ENCODE measurements around the gene KIAA1191. TPM values are rescaled to one million over a fixed set of nuclear protein-coding genes. Genes with fewer than 3 reads are reported as not detected.

Gene KIAA1191
- total and polyA plus RNA-seq, 9 of the 15 experiments (the other 6 are each of a cell fraction or from before 2014, with no cell fraction given): 31.0 to 80.2 (median 45.7) TPM

GRCh38 chr5:176342158-176342483, 19.4 kb downstream of the KIAA1191 start:
- H3K79me2 ChIP-seq (ENCODE audit: control insufficient read depth, insufficient read depth, low read length): no peaks in the 10 kb centered on the region
- in situ Hi-C loops (cut with MboI) (no loop called here), intact Hi-C loops (cut with micrococcal nuclease) (no loop called here)
- peaks cover 65% of the 10 kb centered on the region for H3K36me3 ChIP-seq (ENCODE audit: control insufficient read depth, insufficient read depth, low read length)
- H3K4me1 ChIP-seq (replicated peaks in 1 of 2; ENCODE audit: control insufficient read depth in 2 of 2, insufficient read depth in 2 of 2, low read length in 2 of 2): peaks cover 4 to 9% of the 10 kb centered on the region in 2 experiments; a peak in 4 of 5 replicates
- peaks cover 4% of the 10 kb centered on the region for H3K9me1 ChIP-seq (ENCODE audit: control insufficient read depth, insufficient read depth, low read length)
- ATAC-seq: no peak
- no peak overlapping the region for H3K9ac ChIP-seq (ENCODE audit: insufficient read depth in 1 of 2, low read depth in 2 of 2, low read length in 2 of 2)
- H3K27me3 ChIP-seq (ENCODE audit: control insufficient read depth in 2 of 2, insufficient read depth in 2 of 2, low read length in 2 of 2): no peaks in the 10 kb centered on the region
- H3K4me3 ChIP-seq: no peak overlapping the region
- no peak overlapping the region for H3K4me2 ChIP-seq (ENCODE audit: insufficient read depth, low read length)
- no peaks in the 10 kb centered on the region for H3K9me3 ChIP-seq (replicated peaks; ENCODE audit: control insufficient read depth, insufficient read depth, low read depth, low read length)
- WGBS (ENCODE audit: insufficient coverage, low coverage, missing lambda C conversion rate): 70% methylated on average over 1 of the region's 1 CpG
- no peak for FAIRE-seq
- TF ChIP-seq ZSCAN32 (CRISPR knock-in tag; IDR thresholded peaks at IDR 0.05): no peak
- no peak for TF ChIP-seq SRSF9 (IDR thresholded peaks at IDR 0.05; ENCODE audit: borderline replicate concordance, low read depth, low read length)
- TF ChIP-seq PTTG1 (tag; IDR thresholded peaks at IDR 0.05; ENCODE audit: low read depth): no peak
- TF ChIP-seq SMC3 (conservative IDR thresholded peaks at IDR 0.05; ENCODE audit: insufficient read depth, low read depth, low read length): no peak
- no peak for TF ChIP-seq ZFP1 (CRISPR knock-in tag; IDR thresholded peaks at IDR 0.05)
- no peak overlapping the region for H2AFZ ChIP-seq (ENCODE audit: low read depth, low read length)
- POLR2A ChIA-PET: interaction anchor here (0.9 to 1.9 kb wide), 3 partner anchors 13 to 19 kb away, joined by 3 to 5 read pairs (median 4); partner anchors contain the start of gene KIAA1191
- H4K20me1 ChIP-seq (replicated peaks; ENCODE audit: control insufficient read depth, insufficient read depth, low read length): no peaks in the 10 kb centered on the region
- no peak overlapping the region for H3K27ac ChIP-seq (ENCODE audit: extremely low read depth, low read depth, low read length)
- CTCF ChIA-PET (ENCODE audit: low intra/inter-chr PET ratio): no interaction called here
- no TSS peak for BruUV-seq (replicated peaks)
- DNase-seq (ENCODE audit: extremely low read depth in 1 of 4, low spot score in 3 of 4): no peak
